ENCODE measurements around the gene LIN54.
A peak's percentile ranks its signal among the peaks of the same experiment; 100 is the strongest.
"Not testable (repeated sequence)": the region's sequence is repeated elsewhere in the genome, so short reads cannot be mapped to it uniquely, and the experiment has no call there.

Gene LIN54

DNA sequence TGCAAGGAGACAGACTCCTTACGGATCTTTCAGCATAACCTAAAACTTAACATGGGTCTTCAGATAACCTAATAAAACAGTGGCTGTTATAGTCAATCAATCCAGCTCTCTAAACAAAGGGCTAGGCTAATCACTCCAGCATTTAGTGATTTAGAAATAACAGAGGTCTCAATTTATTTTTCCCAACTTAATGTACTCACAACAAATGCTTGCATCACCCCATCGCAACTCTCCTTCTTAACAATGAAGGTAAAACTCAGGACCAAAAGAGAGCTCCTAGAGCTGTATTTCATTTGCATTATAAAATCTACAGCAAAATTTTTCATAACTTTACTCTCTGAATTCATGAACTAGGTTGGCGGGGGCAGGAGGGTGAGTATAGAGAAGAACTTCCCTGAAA, 1.1 kb downstream of the LIN54 start:
- no peaks in the 10 kb centered on the region for H3K27me3 ChIP-seq (ENCODE audit: insufficient read depth, low read depth, severe bottlenecking)
- peak overlapping the region; percentile 89 for H3K4me3 ChIP-seq (ENCODE audit: low read depth, low read length)
- peak overlapping the region; percentile 94 for H3K27ac ChIP-seq
- DNase-seq = no peak
- H3K36me3 ChIP-seq = no peaks in the 10 kb centered on the region; the same call in 1 of the 2 replicates
- H3K9me3 ChIP-seq (ENCODE audit: severe bottlenecking) = no peaks in the 10 kb centered on the region
- TF ChIP-seq, protein P1, sequence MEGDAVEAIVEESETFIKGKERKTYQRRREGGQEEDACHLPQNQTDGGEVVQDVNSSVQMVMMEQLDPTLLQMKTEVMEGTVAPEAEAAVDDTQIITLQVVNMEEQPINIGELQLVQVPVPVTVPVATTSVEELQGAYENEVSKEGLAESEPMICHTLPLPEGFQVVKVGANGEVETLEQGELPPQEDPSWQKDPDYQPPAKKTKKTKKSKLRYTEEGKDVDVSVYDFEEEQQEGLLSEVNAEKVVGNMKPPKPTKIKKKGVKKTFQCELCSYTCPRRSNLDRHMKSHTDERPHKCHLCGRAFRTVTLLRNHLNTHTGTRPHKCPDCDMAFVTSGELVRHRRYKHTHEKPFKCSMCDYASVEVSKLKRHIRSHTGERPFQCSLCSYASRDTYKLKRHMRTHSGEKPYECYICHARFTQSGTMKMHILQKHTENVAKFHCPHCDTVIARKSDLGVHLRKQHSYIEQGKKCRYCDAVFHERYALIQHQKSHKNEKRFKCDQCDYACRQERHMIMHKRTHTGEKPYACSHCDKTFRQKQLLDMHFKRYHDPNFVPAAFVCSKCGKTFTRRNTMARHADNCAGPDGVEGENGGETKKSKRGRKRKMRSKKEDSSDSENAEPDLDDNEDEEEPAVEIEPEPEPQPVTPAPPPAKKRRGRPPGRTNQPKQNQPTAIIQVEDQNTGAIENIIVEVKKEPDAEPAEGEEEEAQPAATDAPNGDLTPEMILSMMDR (IDR thresholded peaks at IDR 0.05; ENCODE audit: low read depth, low read length) = no peak

DNA sequence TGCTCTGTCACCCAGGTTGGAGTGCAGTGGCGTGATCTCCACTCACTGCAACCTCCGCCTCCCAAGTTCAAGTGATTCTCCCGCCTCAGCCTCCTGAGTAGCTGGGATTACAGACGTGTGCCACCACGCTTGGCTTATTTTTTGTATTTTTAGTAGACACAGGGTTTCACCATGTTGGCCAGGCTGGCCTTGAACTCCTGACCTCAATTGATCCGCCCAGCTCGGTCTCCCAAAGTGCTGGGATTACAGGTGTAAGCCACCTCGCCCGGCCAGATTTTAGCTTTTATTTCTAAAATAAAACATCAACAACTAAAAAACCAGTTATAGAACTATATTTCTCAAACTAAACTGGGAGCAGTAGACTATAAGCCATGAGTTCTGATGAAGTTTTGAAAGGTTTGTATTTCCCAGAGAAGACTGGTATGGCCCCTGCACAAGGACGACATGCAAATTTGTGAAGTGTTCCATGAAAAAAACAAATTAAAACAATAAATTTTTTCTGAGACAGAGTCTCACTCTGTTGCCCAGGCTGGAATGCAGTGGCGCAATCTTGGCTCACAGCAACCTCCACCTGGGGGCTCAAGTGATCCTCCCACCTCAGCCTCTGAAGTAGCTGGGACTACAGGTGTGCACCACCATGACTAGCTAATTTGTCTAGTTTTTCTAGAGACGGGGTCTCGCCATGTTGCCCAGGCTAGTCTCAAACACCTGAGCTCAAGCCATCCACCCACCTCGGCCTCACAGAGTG, 7.4 kb downstream of the LIN54 start:
- not testable (repeated sequence) for H3K4me3 ChIP-seq (ENCODE audit: low read depth, low read length); H3K36me3 ChIP-seq; H3K9me3 ChIP-seq (ENCODE audit: severe bottlenecking); H3K27ac ChIP-seq; DNase-seq; H3K27me3 ChIP-seq (ENCODE audit: insufficient read depth, low read depth, severe bottlenecking)

DNA sequence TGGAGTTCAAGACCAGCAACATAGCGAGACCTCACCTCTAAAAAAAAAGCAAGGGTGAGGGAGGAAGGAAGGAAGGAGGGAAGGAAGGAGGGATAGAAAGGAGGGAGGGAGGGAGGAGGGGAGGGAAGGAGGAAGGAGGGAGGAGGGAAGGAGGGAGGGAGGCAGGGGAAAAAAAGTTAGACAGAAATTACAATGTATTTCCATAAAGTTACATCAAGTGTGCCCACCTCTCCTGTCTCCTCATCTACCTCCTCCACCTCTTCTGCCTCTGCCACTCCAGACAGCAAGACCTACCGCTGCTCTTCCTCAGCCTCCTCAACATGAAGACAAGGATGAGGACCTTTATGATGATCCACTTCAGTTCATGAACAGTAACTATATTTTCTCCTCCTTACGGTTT, 8.3 kb downstream of the LIN54 start:
- no peak for DNase-seq
- Histone ChIP-seq H3K27me3 (ENCODE audit: insufficient read depth, low read depth, severe bottlenecking) (no peaks in the 10 kb centered on the region), H3K4me3 (ENCODE audit: low read depth, low read length) (no peak overlapping the region), H3K9me3 (ENCODE audit: severe bottlenecking) (no peaks in the 10 kb centered on the region), H3K36me3 (peaks cover 3% of the 10 kb centered on the region), H3K27ac (no peak overlapping the region)
- TF ChIP-seq, protein P1 (IDR thresholded peaks at IDR 0.05; ENCODE audit: low read depth, low read length) = no peak

DNA sequence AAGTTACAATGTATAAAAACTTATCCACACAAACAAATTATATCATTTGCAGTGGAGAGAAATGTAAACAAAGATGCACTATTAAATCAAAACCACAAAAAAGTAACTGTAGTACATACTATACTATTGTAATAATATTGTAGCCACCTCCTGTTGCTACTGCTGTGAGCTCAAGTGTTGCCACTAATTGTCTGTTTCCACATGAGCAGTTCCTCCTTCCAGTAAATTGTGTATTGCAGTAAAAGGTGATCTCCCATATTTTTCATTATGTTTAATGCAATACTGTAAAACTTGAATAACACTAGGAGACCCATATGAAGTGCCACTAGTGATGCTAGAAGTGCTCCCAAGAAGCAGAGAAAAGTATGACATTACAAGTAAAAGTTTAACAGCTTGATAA, 11.7 kb downstream of the LIN54 start:
- peaks cover 3% of the 10 kb centered on the region; the same call in 1 of the 2 replicates for H3K36me3 ChIP-seq
- no peaks in the 10 kb centered on the region for H3K27me3 ChIP-seq (ENCODE audit: insufficient read depth, low read depth, severe bottlenecking)
- no peaks in the 10 kb centered on the region for H3K9me3 ChIP-seq (ENCODE audit: severe bottlenecking)
- DNase-seq = no peak
- TF ChIP-seq, protein P1 (IDR thresholded peaks at IDR 0.05; ENCODE audit: low read depth, low read length) = no peak
- H3K27ac ChIP-seq = no peak overlapping the region
- H3K4me3 ChIP-seq (ENCODE audit: low read depth, low read length) = no peak overlapping the region

DNA sequence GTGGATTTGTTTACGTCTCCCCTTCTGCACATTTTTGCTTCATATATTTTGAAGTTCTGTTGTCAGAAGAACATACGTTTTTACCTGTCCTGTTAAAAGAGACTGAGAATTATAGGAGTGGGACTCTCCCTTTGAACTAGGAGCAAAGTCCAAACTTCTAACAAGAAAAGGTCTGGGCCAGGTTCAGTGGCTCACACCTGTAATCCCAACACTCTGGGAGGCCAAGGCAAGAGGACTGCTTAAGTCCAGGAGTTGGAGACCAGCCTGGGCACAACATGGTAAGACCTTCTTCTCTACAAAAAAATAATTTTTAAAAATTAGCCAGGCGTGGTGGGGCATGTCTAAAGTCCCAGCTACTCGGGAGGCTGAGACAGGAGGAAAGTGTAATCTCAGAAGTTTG, 15.8 kb downstream of the LIN54 start:
- H3K9me3 ChIP-seq (ENCODE audit: severe bottlenecking) = no peaks in the 10 kb centered on the region
- no peak overlapping the region for H3K27ac ChIP-seq
- TF ChIP-seq, protein P1 (IDR thresholded peaks at IDR 0.05; ENCODE audit: low read depth, low read length) = no peak
- H3K4me3 ChIP-seq (ENCODE audit: low read depth, low read length) = no peak overlapping the region
- H3K36me3 ChIP-seq = no peaks in the 10 kb centered on the region; the same call in 1 of the 2 replicates
- no peak for DNase-seq
- no peaks in the 10 kb centered on the region for H3K27me3 ChIP-seq (ENCODE audit: insufficient read depth, low read depth, severe bottlenecking)

DNA sequence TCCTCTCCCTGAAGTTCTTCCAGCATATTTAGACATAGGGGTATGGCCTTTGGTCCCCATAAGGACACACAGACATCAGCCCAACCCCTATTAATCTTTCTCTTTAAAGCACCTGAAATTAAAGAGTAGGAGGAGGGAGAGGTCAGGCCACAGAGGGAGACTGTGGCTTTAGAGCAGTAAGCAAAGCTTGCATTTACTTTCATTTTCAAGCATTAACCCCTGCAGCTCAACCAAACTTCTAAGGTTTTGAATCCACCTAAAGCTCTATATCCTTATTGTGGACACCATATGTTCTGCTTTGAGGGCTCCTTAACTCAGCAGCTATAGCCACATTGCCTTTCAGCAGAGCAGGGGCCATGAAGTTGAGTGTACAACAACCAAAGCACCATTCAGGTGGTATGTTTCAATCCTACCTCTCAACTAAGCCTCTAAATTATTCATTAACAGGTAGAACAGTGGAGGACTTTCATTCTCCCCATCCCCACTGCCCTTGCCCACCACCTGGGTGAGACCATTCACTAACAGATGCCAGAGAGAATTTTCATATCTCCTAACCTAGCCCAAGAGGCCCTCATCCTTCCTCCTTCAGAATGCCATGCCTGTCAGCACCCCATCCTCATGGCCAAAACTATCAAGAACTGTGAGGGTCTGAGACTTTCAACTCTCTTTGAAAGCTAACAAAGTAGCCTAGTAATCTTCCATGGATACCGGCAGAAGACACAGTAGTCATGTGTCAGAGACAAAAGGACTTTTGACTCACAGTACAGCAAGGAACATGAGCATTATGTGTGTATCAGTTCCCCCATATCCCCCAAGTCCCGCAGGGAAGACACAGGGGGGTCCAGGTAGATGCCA, 20.8 kb downstream of the LIN54 start:
- Histone ChIP-seq H3K36me3 (peaks cover 4% of the 10 kb centered on the region; the same call in 1 of the 2 replicates), H3K9me3 (ENCODE audit: severe bottlenecking) (no peaks in the 10 kb centered on the region), H3K4me3 (ENCODE audit: low read depth, low read length) (no peak overlapping the region), H3K27ac (no peak overlapping the region), H3K27me3 (ENCODE audit: insufficient read depth, low read depth, severe bottlenecking) (no peaks in the 10 kb centered on the region)
- TF ChIP-seq, protein P1 (IDR thresholded peaks at IDR 0.05; ENCODE audit: low read depth, low read length) = no peak
- DNase-seq = no peak
